Endodermal cell (in vitro differentiated cells): ENCODE measurements around the gene TOPAZ1. TPM values are rescaled to one million over a fixed set of nuclear protein-coding genes. Genes with fewer than 3 reads are reported as not detected.

Source experiments
- DNase-seq: peaks from one replicate; pipeline ENCODE4 v3.0.0-alpha.2; 2017
- H3K27ac ChIP-seq: 2 replicates; pipeline ENCODE4 v1.5.1; 2013; ENCODE audit warnings: mild to moderate bottlenecking, low read depth, low read length, moderate library complexity
- H3K27me3 ChIP-seq: 2 replicates; pipeline ENCODE4 v1.6.1; 2013; ENCODE audit warnings: mild to moderate bottlenecking, low read length, moderate library complexity; ENCODE audit not compliant: insufficient read depth, control insufficient read depth, poor library complexity, severe bottlenecking
- H3K36me3 ChIP-seq: 2 replicates; pipeline ENCODE4 v1.7.0; 2013; ENCODE audit warnings: mild to moderate bottlenecking, low read length, moderate library complexity; ENCODE audit not compliant: control insufficient read depth, insufficient read depth
- H3K4me1 ChIP-seq: one replicate; pipeline ENCODE4 v1.7.0; 2013; ENCODE audit warnings: low read length; ENCODE audit not compliant: control insufficient read depth, insufficient read depth
- H3K4me3 ChIP-seq: 2 replicates; pipeline ENCODE4 v1.5.1; 2013; ENCODE audit warnings: mild to moderate bottlenecking, low read length, moderate library complexity
- H3K9ac ChIP-seq: 2 replicates; pipeline ENCODE4 v1.6.1; 2013; ENCODE audit warnings: mild to moderate bottlenecking, low read length, moderate library complexity; ENCODE audit not compliant: poor library complexity, severe bottlenecking; ENCODE audit errors: extremely low read depth
- H3K9me3 ChIP-seq: 2 replicates; pipeline ENCODE4 v1.6.1; 2013; ENCODE audit warnings: mild to moderate bottlenecking, low read length, moderate library complexity; ENCODE audit not compliant: control insufficient read depth
- H3K27ac Mint-ChIP-seq: 2 replicates; pipeline ENCODE4 v1.8.0; 2020; ENCODE audit warnings: mixed read lengths
- H3K27me3 Mint-ChIP-seq: 2 replicates; pipeline ENCODE4 v1.8.0; 2021; ENCODE audit warnings: mild to moderate bottlenecking, mixed read lengths; ENCODE audit not compliant: insufficient read depth
- H3K36me3 Mint-ChIP-seq: 2 replicates; pipeline ENCODE4 v1.8.0; 2020; ENCODE audit warnings: low read depth, mixed read lengths
- H3K4me1 Mint-ChIP-seq: 2 replicates; pipeline ENCODE4 v1.8.0; 2020; ENCODE audit warnings: mixed read lengths
- H3K4me3 Mint-ChIP-seq: 2 replicates; pipeline ENCODE4 v1.8.0; 2020; ENCODE audit warnings: mild to moderate bottlenecking, moderate library complexity, mixed read lengths
- H3K9me3 Mint-ChIP-seq: 2 replicates; pipeline ENCODE4 v1.8.0; 2020; ENCODE audit warnings: mild to moderate bottlenecking, mixed read lengths
- CTCF ChIP-seq: fragments of 200-600 bp; sonication (generic); conservative IDR thresholded peaks from 2 replicates; pipeline ENCODE4 v1.5.0; 2021; ENCODE audit warnings: antibody characterized with exemption, mild to moderate bottlenecking
- WGBS, 2 experiments: methylation state at CpG; one replicate each; pipeline versions ENCODE4 v1.1.5 to v1.1.7; 2013; ENCODE audit warnings: missing lambda C conversion rate in 2 of 2, mixed read lengths in 1 of 2; ENCODE audit not compliant: insufficient coverage in 1 of 2, insufficient read length in 1 of 2; 5-methylcytosine and 5-hydroxymethylcytosine counted together
- total RNA-seq, 2 donors: library from RNA; stranded (reverse); fragmentation: NEBNext Ultra II Directional in 1 of 2; extraction: Animal tissue kit (Norgen Biotek cat#: 25700) in 1 of 2; gene quantifications; 2 replicates in 1 of 2; 3 replicates in 1 of 2; pipeline ENCODE4 v1.2.1, GENCODE V29; 2021

TOPAZ1 gene
- total RNA-seq, 2 donors from 2014 or later: not detected

- WGBS, 2 experiments: 98 to 100% methylated on average over 3 to 4 of the region's 4 CpGs
- Histone ChIP-seq H3K27me3 (peaks cover 35% of the 10 kb centered on the region), H3K27ac (no peak overlapping the region), H3K9ac (no peak overlapping the region), H3K36me3 (no peaks in the 10 kb centered on the region), H3K9me3 (peaks cover 13% of the 10 kb centered on the region), H3K4me1 (no peaks in the 10 kb centered on the region), H3K4me3 (no peak overlapping the region)
- Mint-ChIP-seq H3K9me3 (peaks cover 10% of the 10 kb centered on the region), H3K4me3 (no peak overlapping the region), H3K36me3 (no peaks in the 10 kb centered on the region), H3K27me3 (peaks cover 25% of the 10 kb centered on the region), H3K27ac (no peak overlapping the region), H3K4me1 (peaks cover 1% of the 10 kb centered on the region)
- TF ChIP-seq CTCF: no peak
- no peak for DNase-seq
Measured at GRCh38 chr3:44228900-44229299, 12.8 kb upstream of the TOPAZ1 start.

- no peaks in the 10 kb centered on the region for H3K36me3 Mint-ChIP-seq
Measured at GRCh38 chr3:44232407-44232806, 9.3 kb upstream of the TOPAZ1 start.

GRCh38 chr3:44234648-44235268 lies 6.9 kb upstream of the TOPAZ1 start:
- H3K4me3 Mint-ChIP-seq: no peak overlapping the region
- no peak overlapping the region for H3K9ac ChIP-seq
- H3K4me1 Mint-ChIP-seq: peaks cover 9% of the 10 kb centered on the region
- 89 to 100% methylated on average over 1 to 6 of the region's 6 CpGs for WGBS, 2 experiments
- H3K27me3 ChIP-seq: peaks cover 2% of the 10 kb centered on the region
- no peak for TF ChIP-seq CTCF
- H3K27ac ChIP-seq: no peak overlapping the region
- DNase-seq: no peak
- H3K27ac Mint-ChIP-seq: no peak overlapping the region
- H3K9me3 Mint-ChIP-seq: no peaks in the 10 kb centered on the region
- no peak overlapping the region for H3K4me3 ChIP-seq
- peaks cover 5% of the 10 kb centered on the region for H3K4me1 ChIP-seq
- H3K27me3 Mint-ChIP-seq: peaks cover 3% of the 10 kb centered on the region
- H3K36me3 Mint-ChIP-seq: no peaks in the 10 kb centered on the region
- H3K9me3 ChIP-seq: no peaks in the 10 kb centered on the region
- H3K36me3 ChIP-seq: no peaks in the 10 kb centered on the region

More at GRCh38 chr3:44232407-44232806, 9.3 kb upstream of the TOPAZ1 start:
- WGBS, 2 experiments: 83 to 100% methylated on average over 1 of the region's 1 CpG
- Histone ChIP-seq H3K9ac (no peak overlapping the region), H3K36me3 (no peaks in the 10 kb centered on the region), H3K9me3 (no peaks in the 10 kb centered on the region), H3K4me3 (no peak overlapping the region), H3K27me3 (peaks cover 14% of the 10 kb centered on the region), H3K4me1 (peaks cover 5% of the 10 kb centered on the region), H3K27ac (no peak overlapping the region)
- no peak overlapping the region for H3K4me3 Mint-ChIP-seq
- H3K27me3 Mint-ChIP-seq: peaks cover 3% of the 10 kb centered on the region
- H3K4me1 Mint-ChIP-seq: peaks cover 9% of the 10 kb centered on the region
- DNase-seq: no peak
- no peaks in the 10 kb centered on the region for H3K9me3 Mint-ChIP-seq
- TF ChIP-seq CTCF: no peak
- H3K27ac Mint-ChIP-seq: no peak overlapping the region
